Psoas muscle (tissue), 8 donors: ENCODE results near the gene ZNF165. TPM values are rescaled to one million over a fixed set of nuclear protein-coding genes. Genes with fewer than 3 reads are reported as not detected.
A peak's percentile ranks its signal among the peaks of the same experiment; 100 is the strongest.

Experiments
- ATAC-seq, 4 donors: fragments of 200-7000 bp; cut with Tn5 transposase; one replicate each; pipeline ENCODE4 v1.9.1; 2020; ENCODE audit warnings: moderate library complexity in 3 of 4, mild to moderate bottlenecking in 2 of 4
- DNase-seq, 2 donors: peaks; one replicate each; pipeline ENCODE4 v3.0.0-alpha.2; 2020
- H3K27ac ChIP-seq: fragments of 200-600 bp; one replicate; pipeline ENCODE4 v1.8.0; 2022
- H3K27me3 ChIP-seq, 3 donors: fragments of 200-600 bp in 1 of 3; one replicate each; pipeline versions ENCODE4 v1.6.1 to v1.8.0; 2013 to 2022; ENCODE audit warnings: low read length in 2 of 3, mild to moderate bottlenecking in 2 of 3, moderate library complexity in 1 of 3; ENCODE audit not compliant: insufficient read depth in 3 of 3
- H3K36me3 ChIP-seq, 2 donors: fragments of 200-600 bp in 1 of 2; one replicate each; pipeline versions ENCODE4 v1.6.1 to v1.8.0; 2013 to 2022; ENCODE audit warnings: low read depth in 1 of 2, mild to moderate bottlenecking in 1 of 2, moderate library complexity in 1 of 2; ENCODE audit not compliant: insufficient read depth in 1 of 2
- H3K4me1 ChIP-seq: fragments of 200-600 bp; one replicate; pipeline ENCODE4 v1.8.0; 2022
- H3K4me3 ChIP-seq: fragments of 200-600 bp; one replicate; pipeline ENCODE4 v1.8.0; 2022; ENCODE audit warnings: mild to moderate bottlenecking
- H3K9me3 ChIP-seq: fragments of 200-600 bp; one replicate; pipeline ENCODE4 v1.8.0; 2022
- WGBS, 3 donors: extraction: QIAGEN DNeasy Blood & Tissue Kit; methylation state at CpG; one replicate each; pipeline versions ENCODE4 v1.1.6 to v1.1.7; 2013; 5-methylcytosine and 5-hydroxymethylcytosine counted together
- intact Hi-C, 2 donors: fragments of 100-400 bp; cut with DNase I; formaldehyde crosslinking; loops; one replicate each; pipeline versions ENCODE4 v1.11.0 to v1.14.2; 2022
- polyA plus RNA-seq, 3 donors: library from polyadenylated mRNA; stranded (reverse); fragments of 200-250 nt; gene quantifications; one replicate each; pipeline ENCODE4 v1.2.3, GENCODE V29; 2013
- total RNA-seq, 4 donors: library from RNA; stranded (reverse); fragmentation: NEBNext Ultra II Directional in 2 of 4; extraction: Animal tissue kit (Norgen Biotek cat#: 25700) in 2 of 4; gene quantifications; one replicate each; pipeline versions ENCODE4 v1.2.1 to v1.2.4, GENCODE V29; 2021 to 2023
- TF ChIP-seq, protein P1 (sequence below): fragments of 200-600 bp; IDR thresholded peaks from one replicate; pipeline ENCODE4 v1.8.0; 2022; ENCODE audit warnings: antibody characterized with exemption
- donor health status: healthy with polysubstance abuse.
- donor health status: DM: no; HTN: no; CAD: no; lungs with moderate emphysema.
- donor health status: Bipolar disorder and iron deficiency.
- donor health status: healthy.
- donor health status: DM: yes; HTN: yes; CAD: no.
- donor health status: DM: no; HTN: no; CAD: no.
- donor health status: DM: no; HTN: no; CAD: no.
- donor health status: DM: yes; HTN: yes; CAD: no.

Gene ZNF165
- total and polyA plus RNA-seq, 7 donors, result 0.14 to 0.48 (median 0.31) TPM; not detected in 1

DNA sequence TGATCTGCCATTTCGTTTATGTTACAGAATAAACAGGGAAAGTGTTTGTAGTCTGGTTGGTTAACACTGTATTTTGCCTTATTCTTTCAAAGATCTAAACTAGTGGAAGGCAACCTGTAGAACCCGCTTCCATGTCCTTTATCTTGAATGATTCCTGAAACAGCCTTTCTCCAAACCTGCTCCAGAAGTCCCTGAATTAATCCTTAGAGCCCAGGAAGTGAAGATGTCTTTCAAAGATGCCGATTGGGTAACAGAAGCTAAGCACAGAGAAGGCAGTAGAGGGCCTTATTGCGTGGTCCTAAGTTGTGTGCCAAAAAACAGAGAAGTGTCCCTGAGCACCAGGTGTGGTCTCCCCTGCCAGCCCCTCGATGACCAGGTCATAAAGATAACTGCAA, 24.9 kb downstream of the ZNF165 start:
- TF ChIP-seq, protein P1, sequence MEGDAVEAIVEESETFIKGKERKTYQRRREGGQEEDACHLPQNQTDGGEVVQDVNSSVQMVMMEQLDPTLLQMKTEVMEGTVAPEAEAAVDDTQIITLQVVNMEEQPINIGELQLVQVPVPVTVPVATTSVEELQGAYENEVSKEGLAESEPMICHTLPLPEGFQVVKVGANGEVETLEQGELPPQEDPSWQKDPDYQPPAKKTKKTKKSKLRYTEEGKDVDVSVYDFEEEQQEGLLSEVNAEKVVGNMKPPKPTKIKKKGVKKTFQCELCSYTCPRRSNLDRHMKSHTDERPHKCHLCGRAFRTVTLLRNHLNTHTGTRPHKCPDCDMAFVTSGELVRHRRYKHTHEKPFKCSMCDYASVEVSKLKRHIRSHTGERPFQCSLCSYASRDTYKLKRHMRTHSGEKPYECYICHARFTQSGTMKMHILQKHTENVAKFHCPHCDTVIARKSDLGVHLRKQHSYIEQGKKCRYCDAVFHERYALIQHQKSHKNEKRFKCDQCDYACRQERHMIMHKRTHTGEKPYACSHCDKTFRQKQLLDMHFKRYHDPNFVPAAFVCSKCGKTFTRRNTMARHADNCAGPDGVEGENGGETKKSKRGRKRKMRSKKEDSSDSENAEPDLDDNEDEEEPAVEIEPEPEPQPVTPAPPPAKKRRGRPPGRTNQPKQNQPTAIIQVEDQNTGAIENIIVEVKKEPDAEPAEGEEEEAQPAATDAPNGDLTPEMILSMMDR, result no peak
- Histone ChIP-seq H3K36me3 (no peaks in the 10 kb centered on the region), H3K4me1 (no peaks in the 10 kb centered on the region), H3K9me3 (no peaks in the 10 kb centered on the region), H3K4me3 (peak overlapping the region; percentile 82), H3K27me3 (no peaks in the 10 kb centered on the region), H3K27ac (no peak overlapping the region)
- 25 to 35% (median 31%) methylated on average over 5 of the region's 5 CpGs for WGBS, 3 donors
- ATAC-seq, result no peak
- no peak for DNase-seq
- intact Hi-C loops, result no loop called here

DNA sequence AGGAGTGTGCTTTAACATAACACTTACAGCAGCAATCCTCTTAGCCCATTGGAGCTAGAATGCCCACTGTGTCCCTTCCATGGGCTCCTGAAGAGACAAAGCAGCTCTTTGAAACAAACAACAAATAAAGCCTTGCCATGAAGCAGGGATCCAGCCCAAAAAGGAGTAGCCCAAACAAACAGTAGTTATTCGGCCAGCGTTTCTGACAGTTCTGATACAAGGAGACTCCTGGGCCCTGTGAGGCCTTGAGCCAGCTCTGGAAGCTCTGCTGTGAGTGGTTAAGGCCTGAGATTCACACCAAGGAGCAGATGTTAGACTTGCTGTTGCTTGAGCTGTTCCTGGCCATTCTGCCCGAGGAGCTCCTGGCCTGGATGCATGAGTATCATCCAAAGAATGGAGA, 27.1 kb downstream of the ZNF165 start:
- no peak overlapping the region for H3K27ac ChIP-seq
- TF ChIP-seq, protein P1, result no peak
- intact Hi-C loops, result no loop called here
- no peaks in the 10 kb centered on the region for H3K27me3 ChIP-seq
- no peaks in the 10 kb centered on the region for H3K36me3 ChIP-seq
- WGBS, 3 donors, result 75 to 79% (median 76%) methylated on average over 3 of the region's 3 CpGs
- ATAC-seq (no peak), DNase-seq (no peak)
- no peaks in the 10 kb centered on the region for H3K9me3 ChIP-seq
- no peak overlapping the region for H3K4me3 ChIP-seq
- H3K4me1 ChIP-seq, result no peaks in the 10 kb centered on the region

- no peaks in the 10 kb centered on the region for H3K4me1 ChIP-seq
- intact Hi-C loops, result no loop called here
- H3K27ac ChIP-seq, result no peak overlapping the region
- H3K9me3 ChIP-seq, result no peaks in the 10 kb centered on the region
- ATAC-seq (no peak), DNase-seq (no peak)
- H3K27me3 ChIP-seq, result no peaks in the 10 kb centered on the region
- H3K4me3 ChIP-seq, result no peak overlapping the region
- TF ChIP-seq, protein P1, result no peak
- WGBS, 3 donors, result 72 to 97% (median 81%) methylated on average over 3 of the region's 3 CpGs
- peaks cover 9 to 26% of the 10 kb centered on the region in 2 donors for H3K36me3 ChIP-seq
Observed at GRCh38 chr6:28111964-28112363, 31.6 kb downstream of the ZNF165 start.

- no peak for ATAC-seq
Observed at GRCh38 chr6:28115799-28116198, 35.4 kb downstream of the ZNF165 start.

More at GRCh38 chr6:28115799-28116198, 35.4 kb downstream of the ZNF165 start:
- H3K27ac ChIP-seq, result no peak overlapping the region
- TF ChIP-seq, protein P1, result no peak
- no peaks in the 10 kb centered on the region for H3K4me1 ChIP-seq
- intact Hi-C loops, result no loop called here
- 60 to 66% (median 61%) methylated on average over 2 of the region's 2 CpGs for WGBS, 3 donors
- no peaks in the 10 kb centered on the region for H3K9me3 ChIP-seq
- H3K4me3 ChIP-seq, result no peak overlapping the region
- DNase-seq, result no peak
- peaks cover 9 to 65% of the 10 kb centered on the region in 2 donors for H3K36me3 ChIP-seq
- H3K27me3 ChIP-seq, result no peaks in the 10 kb centered on the region
